HepG2 (cell line): ENCODE measurements around the gene NOL12.

Experiments used
- EZH2 ChIP-seq: conservative IDR thresholded peaks from 2 replicates; pipeline ENCODE4 v1.6.1; 2012; ENCODE audit warnings: mild to moderate bottlenecking, low read depth, low read length, moderate library complexity
- TF ChIP-seq, protein P1 (sequence below), 2 experiments: IDR thresholded peaks; 2 replicates each; pipeline ENCODE4 v1.6.1; 2011 to 2012; ENCODE audit warnings: low read length in 2 of 2, borderline replicate concordance in 1 of 2, low read depth in 1 of 2, mild to moderate bottlenecking in 1 of 2, moderate library complexity in 1 of 2

DNA sequence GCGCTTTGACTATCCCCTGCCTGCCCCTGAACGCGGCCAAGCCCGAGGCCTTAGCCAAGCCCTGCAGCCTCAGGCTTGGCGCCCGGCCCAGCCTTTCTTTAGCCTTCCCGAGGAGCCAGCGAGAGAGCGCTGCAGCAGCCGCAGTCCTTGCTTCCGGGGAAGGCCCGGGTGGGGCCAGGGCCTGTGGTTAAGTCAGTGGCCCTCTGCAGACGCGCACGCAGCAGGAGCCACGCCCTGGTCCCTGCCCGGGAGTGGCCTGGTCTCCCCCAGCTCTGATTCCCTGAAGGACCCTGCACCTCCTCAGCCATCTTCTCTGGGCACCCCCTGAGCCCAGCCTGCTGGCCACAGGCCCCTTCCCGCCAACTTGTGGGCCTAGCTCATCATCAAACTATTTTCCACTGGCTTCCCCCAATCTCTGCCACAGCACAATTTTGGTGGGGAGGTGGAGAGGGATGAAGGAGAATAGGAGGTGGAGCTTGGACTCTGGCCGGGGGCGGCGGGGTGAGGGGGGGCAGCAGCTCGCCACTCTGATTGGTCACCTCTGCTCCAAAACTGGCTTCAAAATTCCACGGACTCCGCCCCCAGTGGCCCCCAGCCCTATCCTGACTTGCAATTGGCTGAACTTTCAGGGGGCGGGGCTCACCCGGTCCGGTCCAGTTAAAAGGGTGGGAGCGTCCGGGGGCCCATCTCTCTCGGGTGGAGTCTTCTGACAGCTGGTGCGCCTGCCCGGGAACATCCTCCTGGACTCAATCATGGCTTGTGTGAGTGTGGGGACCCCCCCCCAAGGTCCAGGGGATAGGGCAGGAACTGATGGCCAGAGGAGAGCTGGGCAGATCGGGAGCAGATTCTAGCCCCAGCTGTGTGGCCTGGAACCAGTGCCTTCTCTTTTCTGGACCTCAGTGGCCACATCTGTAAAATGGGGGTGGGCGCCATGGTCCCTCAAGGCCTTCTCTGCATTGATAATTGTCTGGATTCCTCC is 10.9 kb upstream of the NOL12 start, which contains the start of gene LGALS1:
- TF ChIP-seq, protein P1, sequence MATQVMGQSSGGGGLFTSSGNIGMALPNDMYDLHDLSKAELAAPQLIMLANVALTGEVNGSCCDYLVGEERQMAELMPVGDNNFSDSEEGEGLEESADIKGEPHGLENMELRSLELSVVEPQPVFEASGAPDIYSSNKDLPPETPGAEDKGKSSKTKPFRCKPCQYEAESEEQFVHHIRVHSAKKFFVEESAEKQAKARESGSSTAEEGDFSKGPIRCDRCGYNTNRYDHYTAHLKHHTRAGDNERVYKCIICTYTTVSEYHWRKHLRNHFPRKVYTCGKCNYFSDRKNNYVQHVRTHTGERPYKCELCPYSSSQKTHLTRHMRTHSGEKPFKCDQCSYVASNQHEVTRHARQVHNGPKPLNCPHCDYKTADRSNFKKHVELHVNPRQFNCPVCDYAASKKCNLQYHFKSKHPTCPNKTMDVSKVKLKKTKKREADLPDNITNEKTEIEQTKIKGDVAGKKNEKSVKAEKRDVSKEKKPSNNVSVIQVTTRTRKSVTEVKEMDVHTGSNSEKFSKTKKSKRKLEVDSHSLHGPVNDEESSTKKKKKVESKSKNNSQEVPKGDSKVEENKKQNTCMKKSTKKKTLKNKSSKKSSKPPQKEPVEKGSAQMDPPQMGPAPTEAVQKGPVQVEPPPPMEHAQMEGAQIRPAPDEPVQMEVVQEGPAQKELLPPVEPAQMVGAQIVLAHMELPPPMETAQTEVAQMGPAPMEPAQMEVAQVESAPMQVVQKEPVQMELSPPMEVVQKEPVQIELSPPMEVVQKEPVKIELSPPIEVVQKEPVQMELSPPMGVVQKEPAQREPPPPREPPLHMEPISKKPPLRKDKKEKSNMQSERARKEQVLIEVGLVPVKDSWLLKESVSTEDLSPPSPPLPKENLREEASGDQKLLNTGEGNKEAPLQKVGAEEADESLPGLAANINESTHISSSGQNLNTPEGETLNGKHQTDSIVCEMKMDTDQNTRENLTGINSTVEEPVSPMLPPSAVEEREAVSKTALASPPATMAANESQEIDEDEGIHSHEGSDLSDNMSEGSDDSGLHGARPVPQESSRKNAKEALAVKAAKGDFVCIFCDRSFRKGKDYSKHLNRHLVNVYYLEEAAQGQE (IDR thresholded peaks at IDR 0.05; ENCODE audit: borderline replicate concordance in 1 of 2, low read depth in 1 of 2, low read length in 2 of 2), result no peak
- TF ChIP-seq EZH2, result no peak
